ENCODE data around the gene PTPN12.

DNA sequence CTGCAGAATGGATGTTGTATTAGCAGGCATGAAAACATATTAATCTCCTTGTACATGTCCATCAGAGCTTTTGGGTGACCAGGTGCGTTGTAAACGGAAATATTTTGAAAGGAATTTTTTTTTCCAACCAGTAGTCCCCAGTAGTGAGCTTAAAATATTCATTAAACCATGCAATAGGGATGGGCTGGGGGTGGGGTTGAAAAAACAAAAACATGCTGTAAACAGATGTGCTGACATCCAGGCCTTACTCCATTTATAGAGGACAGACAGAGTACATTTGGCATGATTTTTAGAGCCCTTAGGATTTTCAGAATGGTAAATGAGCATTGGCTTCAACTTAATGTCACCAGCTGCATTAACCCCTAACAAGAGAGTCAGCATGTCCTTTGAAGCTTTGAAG lies 50.2 kb downstream of the PTPN12 start:
- TF ChIP-seq, protein P1, sequence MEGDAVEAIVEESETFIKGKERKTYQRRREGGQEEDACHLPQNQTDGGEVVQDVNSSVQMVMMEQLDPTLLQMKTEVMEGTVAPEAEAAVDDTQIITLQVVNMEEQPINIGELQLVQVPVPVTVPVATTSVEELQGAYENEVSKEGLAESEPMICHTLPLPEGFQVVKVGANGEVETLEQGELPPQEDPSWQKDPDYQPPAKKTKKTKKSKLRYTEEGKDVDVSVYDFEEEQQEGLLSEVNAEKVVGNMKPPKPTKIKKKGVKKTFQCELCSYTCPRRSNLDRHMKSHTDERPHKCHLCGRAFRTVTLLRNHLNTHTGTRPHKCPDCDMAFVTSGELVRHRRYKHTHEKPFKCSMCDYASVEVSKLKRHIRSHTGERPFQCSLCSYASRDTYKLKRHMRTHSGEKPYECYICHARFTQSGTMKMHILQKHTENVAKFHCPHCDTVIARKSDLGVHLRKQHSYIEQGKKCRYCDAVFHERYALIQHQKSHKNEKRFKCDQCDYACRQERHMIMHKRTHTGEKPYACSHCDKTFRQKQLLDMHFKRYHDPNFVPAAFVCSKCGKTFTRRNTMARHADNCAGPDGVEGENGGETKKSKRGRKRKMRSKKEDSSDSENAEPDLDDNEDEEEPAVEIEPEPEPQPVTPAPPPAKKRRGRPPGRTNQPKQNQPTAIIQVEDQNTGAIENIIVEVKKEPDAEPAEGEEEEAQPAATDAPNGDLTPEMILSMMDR (IDR thresholded peaks at IDR 0.05 in 8 of 11, conservative IDR thresholded peaks at IDR 0.05 in 3 of 11) = no peak
- no peak for TF ChIP-seq POLR2A (IDR thresholded peaks at IDR 0.05)
- no peak for TF ChIP-seq POLR2AphosphoS5 (IDR thresholded peaks at IDR 0.05)
